GM19397 (cell line): ENCODE measurements around the gene RWDD4.

Source experiments
- ATAC-seq: cut with Tn5 transposase; IDR thresholded peaks from one replicate; pipeline ENCODE4 v1.9.1; 2021; ENCODE audit warnings: mild to moderate bottlenecking, moderate library complexity; ENCODE audit not compliant: unreplicated experiment

RWDD4 gene

DNA sequence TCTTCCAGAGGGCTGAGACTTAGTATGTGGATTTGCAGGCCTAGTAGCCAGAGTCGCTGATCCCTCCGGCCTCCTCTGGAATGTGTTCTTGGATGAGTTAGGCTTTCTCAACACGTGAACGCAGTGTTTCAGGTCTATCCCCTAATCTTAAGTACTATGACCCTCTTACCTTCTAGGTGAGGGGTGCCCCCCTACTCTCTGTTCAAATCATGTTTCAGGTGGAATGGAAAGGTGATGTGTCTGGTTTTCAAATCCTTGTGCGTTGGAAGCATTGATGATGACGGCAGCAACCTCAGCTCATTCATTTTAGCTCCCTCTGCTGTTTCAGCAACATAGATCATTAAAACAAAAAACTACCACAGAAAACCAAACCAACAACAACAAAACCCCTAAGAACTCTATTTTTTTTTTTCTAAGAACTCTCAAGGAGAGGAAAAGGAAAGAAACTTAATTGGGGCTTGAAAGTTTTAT lies 56.4 kb downstream of the RWDD4 start:
- no peak for ATAC-seq

DNA sequence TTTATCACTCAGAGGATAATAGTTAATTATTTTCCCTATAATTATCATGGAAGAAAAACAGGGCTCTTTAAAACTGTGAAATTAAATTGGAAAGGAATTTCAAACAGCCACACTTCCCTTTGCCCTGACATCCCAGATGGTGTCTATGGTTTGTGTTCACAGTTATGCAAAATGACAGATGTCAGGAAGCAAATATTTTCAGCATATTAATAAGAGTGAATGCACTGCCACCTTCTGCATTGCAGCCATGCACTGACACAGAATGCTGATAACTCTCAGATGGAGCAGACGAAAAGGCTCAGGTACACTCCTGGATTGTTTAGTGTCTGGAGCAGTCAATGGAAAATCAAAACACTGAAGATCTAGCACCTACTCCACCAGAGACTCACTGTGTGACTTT lies 57.6 kb downstream of the RWDD4 start:
- ATAC-seq = no peak

DNA sequence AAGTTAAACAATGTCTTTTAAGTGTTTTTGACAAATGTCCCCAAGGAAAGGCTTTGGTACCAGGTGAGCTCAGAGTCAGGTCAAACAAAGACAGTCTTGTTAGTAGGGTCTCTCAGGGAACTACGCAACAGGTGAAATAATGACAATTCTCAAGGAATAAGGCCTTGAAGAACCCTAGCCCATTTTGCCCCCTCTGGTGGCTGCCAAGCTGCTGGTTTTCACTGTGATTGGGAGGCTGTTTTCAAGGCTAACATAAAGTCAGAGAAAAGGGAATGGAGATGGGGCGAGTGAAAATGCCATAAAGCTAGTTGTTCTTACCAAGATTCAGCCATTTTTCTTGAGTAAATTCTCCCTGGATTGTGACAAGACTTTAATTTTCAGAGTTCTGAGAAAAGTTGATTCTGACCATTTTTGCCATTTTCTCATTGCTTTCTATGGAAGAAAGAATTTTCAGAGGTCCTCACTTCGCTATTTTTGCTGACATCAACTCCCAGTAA lies 58.7 kb downstream of the RWDD4 start:
- ATAC-seq = peak; percentile 7

DNA sequence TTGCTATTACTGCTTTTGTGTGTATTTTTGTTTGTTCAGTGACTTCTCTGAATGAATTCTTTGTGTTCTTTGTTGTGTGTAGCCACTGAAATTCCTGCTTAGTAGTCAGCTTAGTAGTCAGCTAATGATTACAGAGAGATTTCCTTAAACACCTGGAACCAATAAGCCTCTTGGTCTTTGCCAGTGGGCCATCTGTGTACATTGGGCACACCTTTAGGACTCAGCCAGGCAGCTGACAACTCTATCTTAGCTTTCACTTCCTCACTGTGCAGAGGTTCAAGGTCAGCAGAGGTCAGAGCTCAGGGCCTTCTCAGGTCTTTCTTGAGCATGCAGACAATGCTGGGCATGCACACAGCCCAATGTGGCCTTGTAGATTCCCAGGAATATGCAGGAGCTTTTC lies 59.3 kb downstream of the RWDD4 start:
- ATAC-seq = peak; percentile 82

DNA sequence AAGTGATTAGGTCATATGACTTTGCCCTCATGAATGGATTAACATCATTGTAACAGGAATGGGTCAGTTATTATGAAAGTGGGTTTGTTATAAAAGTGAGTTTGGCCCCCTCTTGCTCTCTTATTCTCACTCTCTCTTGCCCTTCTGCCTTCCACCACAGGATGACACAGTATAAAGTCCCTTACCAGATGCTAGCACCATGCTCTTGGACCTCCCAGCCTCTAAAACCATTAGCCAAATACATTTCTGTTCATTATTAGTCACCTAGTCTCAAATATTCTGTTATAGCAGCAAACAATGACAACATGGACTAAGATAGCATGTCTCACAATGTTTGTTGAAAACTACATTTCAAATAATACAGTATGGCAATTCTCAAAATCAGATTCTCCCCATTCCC lies 59.7 kb downstream of the RWDD4 start:
- peak; percentile 42 for ATAC-seq

DNA sequence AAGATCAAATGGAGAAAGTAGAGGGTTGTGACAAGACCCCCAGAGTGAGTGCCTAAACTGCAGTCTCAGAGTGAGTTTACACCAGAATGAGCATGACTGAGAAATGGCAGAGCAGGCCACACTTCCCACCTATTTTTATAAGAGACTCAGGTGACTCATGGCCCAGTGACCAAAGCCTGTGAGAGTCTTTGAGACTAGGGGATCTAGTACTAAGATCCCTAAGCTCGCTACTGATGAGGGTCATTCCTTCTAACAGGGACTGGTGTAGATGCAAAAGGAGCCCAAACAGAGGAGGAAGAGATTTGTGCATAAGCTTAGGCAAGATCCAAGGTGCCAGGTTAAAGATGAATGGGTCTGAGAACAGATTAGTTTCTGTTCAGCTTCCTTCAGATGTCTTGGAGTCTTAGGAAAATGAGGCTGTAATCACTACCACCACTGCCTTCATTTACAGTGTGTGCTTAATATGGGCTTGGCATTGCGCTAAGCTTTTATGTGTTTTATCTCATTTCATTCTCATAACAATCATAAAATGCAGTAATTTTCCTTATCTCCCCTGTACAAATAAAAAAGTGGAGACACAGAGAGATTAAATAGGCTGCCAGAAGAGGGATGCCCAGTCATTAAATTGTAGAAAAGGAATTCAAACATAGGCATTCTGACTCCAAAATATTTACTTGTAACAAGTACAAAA lies 62.8 kb downstream of the RWDD4 start:
- no peak for ATAC-seq

DNA sequence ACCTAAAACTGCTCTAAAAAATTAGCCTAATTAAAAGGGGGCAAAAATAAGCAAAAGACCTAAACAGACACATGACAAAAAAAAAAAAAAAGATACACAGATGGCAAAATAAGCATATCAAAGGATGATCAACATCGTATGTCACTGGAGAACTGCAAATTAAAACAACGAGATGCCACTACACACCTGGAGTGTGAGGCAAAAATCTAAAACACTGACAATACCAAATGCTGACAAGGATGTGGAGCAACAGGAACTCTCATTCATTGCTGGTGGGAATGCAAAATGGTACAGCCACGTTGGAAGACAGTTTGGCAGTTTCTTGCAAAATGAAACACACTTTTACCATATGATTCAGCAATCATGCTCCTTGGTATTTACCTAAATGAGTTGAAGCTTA lies 64.2 kb downstream of the RWDD4 start:
- no peak for ATAC-seq

DNA sequence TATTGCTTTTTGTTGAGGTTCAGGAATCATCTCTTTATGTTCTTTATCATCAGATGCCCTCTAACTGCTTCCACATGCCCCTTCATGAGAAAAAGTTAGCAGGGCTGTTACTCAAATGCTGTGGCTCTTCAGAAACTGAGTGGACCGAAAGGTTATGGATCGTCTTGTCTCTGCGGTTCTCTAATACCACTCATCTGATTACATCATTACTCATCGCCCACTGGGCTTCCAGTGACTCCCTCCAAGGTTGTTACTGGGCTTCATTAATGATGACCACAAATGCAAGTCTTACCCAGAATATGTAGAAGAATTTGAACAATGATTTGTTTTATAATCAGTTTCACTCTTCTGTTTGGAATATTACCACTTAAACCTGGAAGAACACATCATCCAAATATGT lies 67.7 kb downstream of the RWDD4 start:
- ATAC-seq = no peak
